Transverse colon (tissue), 4 donors: ENCODE data around the gene THBS2. TPM values are rescaled to one million over a fixed set of nuclear protein-coding genes. Genes with fewer than 3 reads are reported as not detected.
"Not testable (repeated sequence)": the region's sequence is repeated elsewhere in the genome, so short reads cannot be mapped to it uniquely, and the experiment has no call there.

ENCODE experiments used
- DNase-seq: peaks from one replicate; pipeline ENCODE4 v3.0.0-alpha.2; 2019
- H3K27ac ChIP-seq, 4 donors: fragments of 200-600 bp; sonication (generic); 2 replicates each; pipeline ENCODE4 v1.5.1; 2016 to 2018; ENCODE audit warnings: inconsistent platforms in 4 of 4
- H3K27me3 ChIP-seq: fragments of 200-600 bp; sonication (generic); 2 replicates; pipeline ENCODE4 v1.5.1; 2017; ENCODE audit warnings: inconsistent platforms
- H3K36me3 ChIP-seq, 4 donors: fragments of 200-600 bp; sonication (generic); 2 replicates each; pipeline ENCODE4 v1.5.1; 2017 to 2019; ENCODE audit warnings: inconsistent platforms in 4 of 4
- H3K4me1 ChIP-seq, 4 donors: fragments of 200-600 bp; sonication (generic); 2 replicates each; pipeline ENCODE4 v1.5.1; 2017 to 2020; ENCODE audit warnings: inconsistent platforms in 4 of 4
- H3K4me3 ChIP-seq, 4 donors: fragments of 200-600 bp; sonication (generic); 1 replicate in 1 of 4; 2 replicates in 3 of 4; pipeline versions ENCODE4 v1.5.1 to v1.6.1; 2017 to 2019; ENCODE audit warnings: inconsistent platforms in 4 of 4
- H3K9me3 ChIP-seq, 2 donors: fragments of 200-600 bp; sonication (generic); 2 replicates each; pipeline ENCODE4 v1.5.1; 2017 to 2019; ENCODE audit warnings: inconsistent platforms in 2 of 2
- CTCF ChIP-seq, 5 experiments: fragments of 200-600 bp in 3 of 5; fragments of 450-650 bp in 2 of 5; sonication (generic) in 3 of 5; IDR thresholded peaks; 1 replicate in 2 of 5; 2 replicates in 3 of 5; pipeline ENCODE4 v1.5.1; 2016 to 2017; ENCODE audit warnings: antibody characterized with exemption in 5 of 5, inconsistent platforms in 3 of 5, mild to moderate bottlenecking in 2 of 5, moderate library complexity in 1 of 5
- EP300 ChIP-seq: sonication (generic); formaldehyde crosslinking; IDR thresholded peaks from one replicate; pipeline ENCODE4 v1.6.1; 2017; ENCODE audit warnings: antibody characterized with exemption, low read depth
- POLR2A ChIP-seq: fragments of 450-650 bp; IDR thresholded peaks from one replicate; pipeline ENCODE4 v1.6.1; 2016; ENCODE audit warnings: antibody characterized with exemption, mild to moderate bottlenecking, moderate library complexity
- POLR2AphosphoS5 ChIP-seq, 3 donors: sonication (generic); formaldehyde crosslinking; IDR thresholded peaks; one replicate each; pipeline ENCODE4 v1.6.1; 2016; ENCODE audit warnings: antibody characterized with exemption in 3 of 3
- WGBS, 2 donors: methylation state at CpG; one replicate each; pipeline ENCODE4 v1.1.5; 2018; ENCODE audit warnings: low coverage in 1 of 2; 5-methylcytosine and 5-hydroxymethylcytosine counted together
- in situ Hi-C, 4 donors: fragments of 200-750 bp; cut with MboI; loops; one replicate each; pipeline versions ENCODE4 v1.15.0 to v1.15.1; 2017; ENCODE audit warnings: low sequenced_read_pairs in 3 of 4, low pct_ligation_motif_present in 1 of 4, low pct_unique_long_range_greater_than_20kb in 1 of 4
- intact Hi-C: fragments of 100-400 bp; cut with DNase I; formaldehyde crosslinking; loops from one replicate; pipeline ENCODE4 v1.15.1; 2023; ENCODE audit warnings: low total_unique reads
- total RNA-seq, 4 donors: library from RNA; depleted of rRNA; stranded (reverse); fragments of >200 nt; gene quantifications; one replicate each; pipeline ENCODE4 v1.1.0, GENCODE V29; 2016

THBS2 gene
- total RNA-seq, 4 donors from 2014 or later: 11.5 to 25.5 (median 18.1) TPM

- in situ Hi-C loops (no loop called here), intact Hi-C loops (no loop called here)
- no peaks in the 10 kb centered on the region for H3K9me3 ChIP-seq
- WGBS, 2 donors: 96 to 100% methylated on average over 2 to 3 of the region's 3 CpGs
- H3K4me1 ChIP-seq: no peaks in the 10 kb centered on the region
- H3K4me3 ChIP-seq: no peak overlapping the region
- DNase-seq: no peak
- no peak overlapping the region for H3K27ac ChIP-seq
- H3K36me3 ChIP-seq: no peaks in the 10 kb centered on the region
- no peaks in the 10 kb centered on the region for H3K27me3 ChIP-seq
- TF ChIP-seq POLR2AphosphoS5 (IDR thresholded peaks at IDR 0.05) (no peak), CTCF (IDR thresholded peaks at IDR 0.05) (no peak), POLR2A (no peak), EP300 (no peak)
These were observed 54.8 kb downstream of the THBS2 start for GRCh38 chr6:169198885-169199284.

GRCh38 chr6:169197929-169198328 lies 55.7 kb downstream of the THBS2 start:
- intact Hi-C loops, in situ Hi-C loops: not testable (repeated sequence)

DNA sequence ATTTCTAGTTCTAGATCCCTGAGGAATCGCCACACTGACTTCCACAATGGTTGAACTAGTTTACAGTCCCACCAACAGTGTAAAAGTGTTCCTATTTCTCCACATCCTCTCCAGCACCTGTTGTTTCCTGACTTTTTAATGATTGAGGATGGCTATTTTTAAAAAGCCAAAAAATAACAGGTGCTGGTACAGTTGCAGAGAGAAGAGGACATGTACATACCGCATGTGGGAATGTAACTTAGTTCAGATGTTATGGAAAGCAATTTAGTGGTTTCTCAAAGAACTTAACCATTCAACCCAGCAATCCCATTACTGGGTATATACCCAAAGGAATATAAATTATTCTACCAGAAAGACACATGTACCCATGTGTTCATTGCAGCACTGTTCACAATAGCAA lies 57.4 kb downstream of the THBS2 start:
- H3K4me1 ChIP-seq, in situ Hi-C loops, H3K9me3 ChIP-seq, H3K36me3 ChIP-seq, H3K27ac ChIP-seq, intact Hi-C loops, H3K4me3 ChIP-seq, H3K27me3 ChIP-seq, DNase-seq: not testable (repeated sequence)
- 90 to 100% methylated on average over 1 to 2 of the region's 2 CpGs for WGBS, 2 donors

More at GRCh38 chr6:169197929-169198328, 55.7 kb downstream of the THBS2 start:
- not testable (repeated sequence) for H3K27me3 ChIP-seq, H3K4me3 ChIP-seq, H3K36me3 ChIP-seq, H3K27ac ChIP-seq, DNase-seq, H3K4me1 ChIP-seq, H3K9me3 ChIP-seq
- WGBS, 2 donors: 92 to 94% methylated on average over 13 to 15 of the region's 15 CpGs

GRCh38 chr6:169194737-169195136 lies 58.9 kb downstream of the THBS2 start:
- Histone ChIP-seq H3K27ac (no peak overlapping the region), H3K4me3 (no peak overlapping the region), H3K4me1 (no peaks in the 10 kb centered on the region), H3K27me3 (no peaks in the 10 kb centered on the region), H3K9me3 (no peaks in the 10 kb centered on the region), H3K36me3 (no peaks in the 10 kb centered on the region)
- no peak for DNase-seq
- TF ChIP-seq POLR2AphosphoS5 (IDR thresholded peaks at IDR 0.05) (no peak), EP300 (no peak), CTCF (IDR thresholded peaks at IDR 0.05) (no peak), POLR2A (no peak)
- intact Hi-C loops (no loop called here), in situ Hi-C loops (no loop called here)
- WGBS, 2 donors: 57 to 68% methylated on average over 1 to 2 of the region's 2 CpGs

DNA sequence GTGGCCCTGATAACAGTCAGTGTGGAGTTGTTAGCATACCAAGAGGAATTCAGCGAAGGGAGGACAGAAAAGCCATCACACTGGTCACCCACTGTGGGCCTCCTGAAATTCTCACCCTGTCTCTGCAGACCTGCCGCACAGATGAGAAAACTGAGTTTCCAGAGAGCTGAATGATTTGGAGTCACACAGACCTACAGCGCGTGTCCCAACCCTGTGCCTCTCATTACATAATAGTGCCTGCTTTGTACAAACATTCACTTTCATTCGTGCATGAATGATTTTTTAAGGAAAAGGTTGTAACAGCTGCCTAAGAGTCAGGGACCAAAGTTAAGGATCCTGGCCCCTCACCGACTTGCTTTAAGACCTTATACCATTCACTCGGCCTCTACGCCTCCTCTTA lies 62.7 kb downstream of the THBS2 start:
- WGBS, 2 donors: 81 to 89% methylated on average over 5 to 8 of the region's 8 CpGs
- in situ Hi-C loops (no loop called here), intact Hi-C loops (no loop called here)
- Histone ChIP-seq H3K9me3 (no peaks in the 10 kb centered on the region), H3K27me3 (no peaks in the 10 kb centered on the region), H3K4me3 (no peak overlapping the region), H3K27ac (peak overlapping the region in 3 of 4 donors; percentile 7 to 51 (median 20)), H3K4me1 (no peaks in the 10 kb centered on the region), H3K36me3 (no peaks in the 10 kb centered on the region)
- DNase-seq: no peak
- no peak for TF ChIP-seq EP300
- TF ChIP-seq POLR2AphosphoS5 (IDR thresholded peaks at IDR 0.05): no peak
- no peak for TF ChIP-seq POLR2A
- no peak for TF ChIP-seq CTCF (IDR thresholded peaks at IDR 0.05)
